SK-N-MC (cell line): ENCODE measurements around the gene EFCC1.

ENCODE experiments used
- EZH2 ChIP-seq: fragments of 200-600 bp; sonication (generic); IDR thresholded peaks from one replicate; pipeline ENCODE4 v1.6.1; 2017; ENCODE audit warnings: antibody characterized with exemption
- POLR2AphosphoS5 ChIP-seq: IDR thresholded peaks from 2 replicates; pipeline ENCODE4 v1.6.1; 2012; ENCODE audit warnings: mild to moderate bottlenecking, low read depth, low read length, borderline replicate concordance

DNA sequence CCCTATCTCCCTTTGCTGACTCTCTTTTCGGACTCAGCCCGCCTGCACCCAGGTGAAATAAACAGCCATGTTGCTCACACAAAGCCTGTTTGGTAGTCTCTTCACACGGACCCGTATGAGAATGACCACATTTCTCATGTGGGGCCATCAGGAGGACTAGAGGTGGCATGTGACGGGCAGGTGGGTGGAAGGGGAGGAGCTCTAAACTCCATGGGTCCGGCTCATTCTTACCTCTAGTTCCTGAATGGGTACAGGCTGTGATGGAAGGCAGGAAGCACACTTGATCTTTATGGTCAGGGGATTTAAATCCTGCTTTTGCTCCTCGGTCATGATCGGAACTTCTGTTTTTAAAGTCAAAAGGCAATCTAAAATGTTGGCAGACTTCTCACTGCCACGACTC is 35.8 kb upstream of the EFCC1 start:
- no peak for TF ChIP-seq POLR2AphosphoS5
- no peak for TF ChIP-seq EZH2
